H1 (cell line): ENCODE results near the gene NUP210L. TPM values are rescaled to one million over a fixed set of nuclear protein-coding genes. Genes with fewer than 3 reads are reported as not detected.

Source experiments
- ASH2L ChIP-seq: fragments of 200-600, 300-600 bp; sonication (generic); IDR thresholded peaks from one replicate; pipeline ENCODE4 v1.7.1; 2017; ENCODE audit warnings: low read length
- CBX5 ChIP-seq: fragments of 300-800, 300-1000 bp; sonication (generic); IDR thresholded peaks from 2 replicates; pipeline ENCODE4 v1.7.1; 2016; ENCODE audit warnings: antibody characterized with exemption, low read length, low read depth
- CREB1 ChIP-seq: IDR thresholded peaks from 2 replicates; pipeline ENCODE4 v1.6.1; 2012; ENCODE audit warnings: inconsistent platforms
- CTBP2 ChIP-seq: IDR thresholded peaks from 2 replicates; pipeline ENCODE4 v1.7.0; 2011; ENCODE audit warnings: borderline replicate concordance, mild to moderate bottlenecking, moderate library complexity, mixed read lengths, low read length; ENCODE audit not compliant: insufficient read depth, insufficient read length
- EP300 ChIP-seq, 2 experiments: IDR thresholded peaks; 1 replicate in 1 of 2; 2 replicates in 1 of 2; pipeline ENCODE4 v1.6.1; 2011 to 2012; ENCODE audit warnings: low read depth in 2 of 2, low read length in 2 of 2, mild to moderate bottlenecking in 2 of 2, borderline replicate concordance in 1 of 2, inconsistent platforms in 1 of 2, moderate library complexity in 1 of 2
- GABPA ChIP-seq: IDR thresholded peaks from 2 replicates; pipeline ENCODE4 v1.6.1; 2011; ENCODE audit warnings: mild to moderate bottlenecking, low read length, moderate library complexity, borderline replicate concordance; ENCODE audit not compliant: insufficient read depth
- GTF2F1 ChIP-seq: IDR thresholded peaks from 2 replicates; pipeline ENCODE4 v1.6.1; 2012; ENCODE audit warnings: low read depth, low read length, improper control_type of control experiment, borderline replicate concordance
- JUND ChIP-seq: IDR thresholded peaks from 2 replicates; pipeline ENCODE4 v1.6.1; 2011; ENCODE audit warnings: mild to moderate bottlenecking, improper control_type of control experiment, low read length
- KDM4A ChIP-seq: IDR thresholded peaks from one replicate; pipeline ENCODE4 v1.7.1; 2012; ENCODE audit warnings: low read depth, mild to moderate bottlenecking, moderate library complexity, low read length, inconsistent platforms; ENCODE audit not compliant: severe bottlenecking
- KDM5A ChIP-seq: fragments of 200-600 bp; IDR thresholded peaks from 2 replicates; pipeline ENCODE4 v1.7.1; 2012; ENCODE audit warnings: mild to moderate bottlenecking, low read length, inconsistent platforms, mixed read lengths
- NANOG ChIP-seq: IDR thresholded peaks from 2 replicates; pipeline ENCODE4 v1.6.1; 2011; ENCODE audit warnings: low read length, low read depth, mild to moderate bottlenecking, inconsistent platforms; ENCODE audit not compliant: insufficient read depth, poor library complexity, severe bottlenecking
- NRF1 ChIP-seq: IDR thresholded peaks from 2 replicates; pipeline ENCODE4 v1.6.1; 2011; ENCODE audit warnings: mild to moderate bottlenecking, low read depth, low read length, improper control_type of control experiment
- POLR2AphosphoS5 ChIP-seq: IDR thresholded peaks from 2 replicates; pipeline ENCODE4 v1.6.1; 2011; ENCODE audit warnings: low read depth, low read length
- SIN3A ChIP-seq, 2 experiments: IDR thresholded peaks in 1 of 2; conservative IDR thresholded peaks in 1 of 2; 2 replicates each; pipeline ENCODE4 v1.6.1; 2011 to 2012; ENCODE audit warnings: low read length in 2 of 2, improper control_type of control experiment in 1 of 2, low read depth in 1 of 2, mild to moderate bottlenecking in 1 of 2
- SIX5 ChIP-seq: IDR thresholded peaks from 2 replicates; pipeline ENCODE4 v1.6.1; 2011; ENCODE audit warnings: mild to moderate bottlenecking, low read depth, low read length
- TAF1 ChIP-seq: IDR thresholded peaks from 2 replicates; pipeline ENCODE4 v1.6.1; 2011; ENCODE audit warnings: mild to moderate bottlenecking, low read depth, low read length
- TBP ChIP-seq: IDR thresholded peaks from 2 replicates; pipeline ENCODE4 v1.6.1; 2011; ENCODE audit warnings: low read depth, low read length, improper control_type of control experiment
- polyA plus RNA-seq, 7 experiments: library from polyadenylated mRNA; depleted of rRNA in 3 of 7; stranded (reverse) in 5 of 7; unstranded in 2 of 7; fragments of >200 nt in 5 of 7; fragments of 200-250 nt in 2 of 7; gene quantifications; 1 replicate in 5 of 7; 2 replicates in 1 of 7; 4 replicates in 1 of 7; pipeline versions ENCODE4 v1.2.1 to v1.2.3, GENCODE V29; 2011 to 2013; ENCODE audit warnings: missing spikeins in 2 of 7, mixed read lengths in 2 of 7
- total RNA-seq: library from RNA; stranded (reverse); fragmentation: NEBNext Ultra II Directional; extraction: Animal tissue kit (Norgen Biotek cat#: 25700); gene quantifications from 2 replicates; pipeline ENCODE4 v1.2.1, GENCODE V29; 2021

The NUP210L gene
- total and polyA plus RNA-seq, 2 of the 8 experiments (the other 6 are each of a cell fraction or from before 2014, with no cell fraction given) = not detected

DNA sequence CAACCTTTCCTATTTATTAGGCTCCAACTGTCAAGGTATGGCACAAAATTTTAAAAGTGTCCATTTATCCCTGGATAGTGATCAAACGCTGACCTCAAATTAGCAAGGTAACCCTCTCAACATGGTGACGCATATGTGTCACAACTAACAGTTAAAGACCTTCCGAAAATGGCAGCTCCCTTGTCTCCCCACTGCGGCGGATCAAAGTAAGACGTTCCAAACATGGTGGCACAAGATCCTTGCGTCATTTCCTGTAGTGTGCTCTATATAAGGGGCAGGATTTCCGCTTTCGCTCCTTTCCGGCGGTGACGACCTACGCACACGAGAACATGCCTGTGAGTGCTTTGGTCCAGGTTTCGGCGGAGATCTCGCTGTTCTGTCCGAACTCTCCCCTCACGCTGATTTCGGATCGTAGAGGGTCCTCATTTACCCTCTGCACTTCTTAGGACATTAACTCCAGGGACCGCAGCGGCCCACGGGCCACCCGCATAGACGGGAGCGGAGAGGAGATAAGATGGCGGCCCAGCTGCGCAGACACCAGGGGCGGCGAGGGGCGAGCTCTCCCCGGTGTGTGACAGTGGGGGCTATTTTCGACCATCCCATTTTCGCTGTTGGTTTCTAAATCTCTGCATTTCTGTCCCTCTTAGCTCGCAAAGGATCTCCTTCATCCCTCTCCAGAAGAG is 164.3 kb downstream of the NUP210L start, which contains the start of gene RPS27 (continued):
- TF ChIP-seq TAF1 = peak; percentile 100
- peak; percentile 94 for TF ChIP-seq CREB1
- TF ChIP-seq POLR2AphosphoS5 = peak; percentile 100
- TF ChIP-seq NANOG = no peak
- peak; percentile 55; the same call in 1 of the 2 replicates for TF ChIP-seq SIX5
- TF ChIP-seq EP300 (IDR thresholded peaks at IDR 0.05; ENCODE audit: borderline replicate concordance in 1 of 2, low read depth in 2 of 2, low read length in 2 of 2) = no peak
- peak; percentile 43; the same call in 1 of the 2 replicates for TF ChIP-seq KDM5A
- TF ChIP-seq SIN3A (conservative IDR thresholded peaks at IDR 0.05 in 1 of 2, IDR thresholded peaks at IDR 0.05 in 1 of 2; ENCODE audit: low read depth in 1 of 2, low read length in 2 of 2) = peak; percentile 79 to 92; a peak in 3 of 4 replicates
- TF ChIP-seq GTF2F1 = peak; percentile 98
- no peak for TF ChIP-seq KDM4A
- TF ChIP-seq NRF1 = peak; percentile 27; the same call in 1 of the 2 replicates
- peak; percentile 88 for TF ChIP-seq GABPA
- peak; percentile 83 for TF ChIP-seq ASH2L
- peak; percentile 99 for TF ChIP-seq TBP
- TF ChIP-seq CTBP2 = no peak
- TF ChIP-seq CBX5 = no peak
- peak; percentile 76 for TF ChIP-seq JUND
